Measurements from ENCODE around the gene ANXA11.
"Not testable (repeated sequence)": the region's sequence is repeated elsewhere in the genome, so short reads cannot be mapped to it uniquely, and the experiment has no call there.

- not testable (repeated sequence) for TF ChIP-seq EZH2 (IDR thresholded peaks at IDR 0.05; ENCODE audit: borderline replicate concordance, low read depth, low read length, severe bottlenecking)
- TF ChIP-seq, protein P1, sequence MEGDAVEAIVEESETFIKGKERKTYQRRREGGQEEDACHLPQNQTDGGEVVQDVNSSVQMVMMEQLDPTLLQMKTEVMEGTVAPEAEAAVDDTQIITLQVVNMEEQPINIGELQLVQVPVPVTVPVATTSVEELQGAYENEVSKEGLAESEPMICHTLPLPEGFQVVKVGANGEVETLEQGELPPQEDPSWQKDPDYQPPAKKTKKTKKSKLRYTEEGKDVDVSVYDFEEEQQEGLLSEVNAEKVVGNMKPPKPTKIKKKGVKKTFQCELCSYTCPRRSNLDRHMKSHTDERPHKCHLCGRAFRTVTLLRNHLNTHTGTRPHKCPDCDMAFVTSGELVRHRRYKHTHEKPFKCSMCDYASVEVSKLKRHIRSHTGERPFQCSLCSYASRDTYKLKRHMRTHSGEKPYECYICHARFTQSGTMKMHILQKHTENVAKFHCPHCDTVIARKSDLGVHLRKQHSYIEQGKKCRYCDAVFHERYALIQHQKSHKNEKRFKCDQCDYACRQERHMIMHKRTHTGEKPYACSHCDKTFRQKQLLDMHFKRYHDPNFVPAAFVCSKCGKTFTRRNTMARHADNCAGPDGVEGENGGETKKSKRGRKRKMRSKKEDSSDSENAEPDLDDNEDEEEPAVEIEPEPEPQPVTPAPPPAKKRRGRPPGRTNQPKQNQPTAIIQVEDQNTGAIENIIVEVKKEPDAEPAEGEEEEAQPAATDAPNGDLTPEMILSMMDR (IDR thresholded peaks at IDR 0.05; ENCODE audit: borderline replicate concordance, extremely low read depth, low read length, poor library complexity, severe bottlenecking): not testable (repeated sequence)
Measured at GRCh38 chr10:80133687-80134086, 71.7 kb downstream of the ANXA11 start.

All from DND-41 (cell line).